ENCODE results near the gene PCDHA7.
"Not testable (repeated sequence)": the region's sequence is repeated elsewhere in the genome, so short reads cannot be mapped to it uniquely, and the experiment has no call there.

The PCDHA7 gene

GRCh38 chr5:140869555-140869886 is 35.5 kb downstream of the PCDHA7 start:
- peaks cover 9% of the 10 kb centered on the region for H3K4me1 Mint-ChIP-seq
- H3K27ac Mint-ChIP-seq = no peak overlapping the region
- peak; percentile 24 for TF ChIP-seq CTCF (IDR thresholded peaks at IDR 0.05)
- no peak for DNase-seq
- peaks cover 54% of the 10 kb centered on the region for H3K9me3 Mint-ChIP-seq
- H3K36me3 Mint-ChIP-seq (ENCODE audit: low read depth) = peaks cover 74% of the 10 kb centered on the region
- H3K27me3 Mint-ChIP-seq (ENCODE audit: low read depth, poor library complexity) = no peaks in the 10 kb centered on the region
- H3K4me3 Mint-ChIP-seq = peak overlapping the region; percentile 86

- no peak overlapping the region for H3K4me3 Mint-ChIP-seq
- H3K27me3 Mint-ChIP-seq (ENCODE audit: low read depth, poor library complexity) = no peaks in the 10 kb centered on the region
- peaks cover 61% of the 10 kb centered on the region for H3K9me3 Mint-ChIP-seq
- no peak overlapping the region for H3K27ac Mint-ChIP-seq
- peaks cover 14% of the 10 kb centered on the region for H3K4me1 Mint-ChIP-seq
- peaks cover 81% of the 10 kb centered on the region for H3K36me3 Mint-ChIP-seq (ENCODE audit: low read depth)
- no peak for TF ChIP-seq CTCF (IDR thresholded peaks at IDR 0.05)
- DNase-seq = no peak
Measured at GRCh38 chr5:140870221-140871201, 36.4 kb downstream of the PCDHA7 start.

GRCh38 chr5:140875085-140876065 is 41.3 kb downstream of the PCDHA7 start, which contains the start of gene PCDHA12:
PCDHA12 (plus strand) TSS chr5:140875308; CDS start chr5:140875473, 165 bp downstream.
- DNase-seq = peak; percentile 34
- H3K36me3 Mint-ChIP-seq (ENCODE audit: low read depth) = peaks cover 95% of the 10 kb centered on the region
- H3K9me3 Mint-ChIP-seq = peaks cover 87% of the 10 kb centered on the region
- no peaks in the 10 kb centered on the region for H3K27me3 Mint-ChIP-seq (ENCODE audit: low read depth, poor library complexity)
- no peak within 1 kb of the TSS for H3K27ac Mint-ChIP-seq
- TF ChIP-seq CTCF (IDR thresholded peaks at IDR 0.05) = peak; percentile 34
- H3K4me1 Mint-ChIP-seq = peaks cover 11% of the 10 kb centered on the region
- H3K4me3 Mint-ChIP-seq = peak within 1 kb of the TSS; percentile 87

- H3K27me3 Mint-ChIP-seq (ENCODE audit: low read depth, poor library complexity); H3K27ac Mint-ChIP-seq; DNase-seq: not testable (repeated sequence)
- Mint-ChIP-seq H3K9me3 (peaks cover 92% of the 10 kb centered on the region), H3K4me3 (peak overlapping the region; percentile 87), H3K4me1 (peaks cover 11% of the 10 kb centered on the region), H3K36me3 (ENCODE audit: low read depth) (peaks cover 96% of the 10 kb centered on the region)
Measured at GRCh38 chr5:140876541-140877261, 42.6 kb downstream of the PCDHA7 start.

- no peak for TF ChIP-seq CTCF (IDR thresholded peaks at IDR 0.05)
- no peak overlapping the region for H3K4me3 Mint-ChIP-seq
- H3K27ac Mint-ChIP-seq = no peak overlapping the region
- H3K27me3 Mint-ChIP-seq (ENCODE audit: low read depth, poor library complexity) = no peaks in the 10 kb centered on the region
- H3K9me3 Mint-ChIP-seq = peaks cover 92% of the 10 kb centered on the region
- H3K4me1 Mint-ChIP-seq = peaks cover 11% of the 10 kb centered on the region
- DNase-seq = no peak
- peaks cover 96% of the 10 kb centered on the region for H3K36me3 Mint-ChIP-seq (ENCODE audit: low read depth)
Measured at GRCh38 chr5:140877262-140877581, 43.2 kb downstream of the PCDHA7 start.
